Motor neuron (in vitro differentiated cells): ENCODE data around the gene PPP2R5B. TPM values are rescaled to one million over a fixed set of nuclear protein-coding genes. Genes with fewer than 3 reads are reported as not detected.
A peak's percentile ranks its signal among the peaks of the same experiment; 100 is the strongest.

Experiments used
- ATAC-seq, 8 experiments: fragments of 200-7000 bp; cut with Tn5 transposase; replicated peaks in 6 of 8; 2 replicates each; pipeline ENCODE4 v1.8.0; 2021; ENCODE audit warnings: mild to moderate bottlenecking in 8 of 8, moderate library complexity in 8 of 8
- H3K27ac ChIP-seq, 2 donors: fragments of 250-450 bp; sonication (Bioruptor Pico); 2 replicates each; pipeline ENCODE4 v1.9.0; 2021; ENCODE audit warnings: antibody characterized with exemption in 2 of 2, mild to moderate bottlenecking in 2 of 2, moderate library complexity in 1 of 2
- H3K4me1 ChIP-seq, 2 donors: fragments of 250-450 bp; sonication (Bioruptor Pico); replicated peaks in 1 of 2; 2 replicates each; pipeline ENCODE4 v1.6.1; 2021; ENCODE audit warnings: antibody characterized with exemption in 2 of 2, mild to moderate bottlenecking in 2 of 2, moderate library complexity in 1 of 2
- H3K4me3 ChIP-seq, 5 donors: fragments of 250-450 bp; sonication (Bioruptor Pico); 2 replicates each; pipeline ENCODE4 v1.9.0; 2021; ENCODE audit warnings: antibody characterized with exemption in 5 of 5, mild to moderate bottlenecking in 5 of 5, moderate library complexity in 4 of 5
- WGBS, 10 experiments: fragments of 450-650 bp; shearing (Covaris generic); methylation state at CpG; one replicate each; pipeline ENCODE4 v1.0.0; 2022; 5-methylcytosine and 5-hydroxymethylcytosine counted together
- in situ Hi-C, 9 experiments: fragments of 400-800 bp; cut with MboI; loops; one replicate each; pipeline ENCODE4 v1.15.0; 2021; ENCODE audit warnings: low sequenced_read_pairs in 9 of 9, low pct_unique_long_range_greater_than_20kb in 2 of 9; ENCODE audit not compliant: unreplicated experiment in 9 of 9
- total RNA-seq, 8 experiments: library from RNA; unstranded; fragments of 300-600 nt; gene quantifications; 2 replicates each; pipeline versions ENCODE4 v1.2.3 to v1.2.4, GENCODE V29; 2022

PPP2R5B gene
- total RNA-seq, 8 experiments from 2014 or later = 8.4 to 48.7 (median 25.8) TPM

GRCh38 chr11:64930340-64930739 lies 5.9 kb downstream of the PPP2R5B start:
- Histone ChIP-seq H3K4me1 (peaks cover 5 to 9% of the 10 kb centered on the region in 2 donors), H3K27ac (no peak overlapping the region), H3K4me3 (no peak overlapping the region)
- ATAC-seq = no peak
- WGBS, 10 experiments = 94 to 100% (median 100%) methylated on average over 1 to 4 of the region's 6 CpGs; no CpG with 5 or more reads in 4 of the 10 experiments
- in situ Hi-C loops = no loop called here

DNA sequence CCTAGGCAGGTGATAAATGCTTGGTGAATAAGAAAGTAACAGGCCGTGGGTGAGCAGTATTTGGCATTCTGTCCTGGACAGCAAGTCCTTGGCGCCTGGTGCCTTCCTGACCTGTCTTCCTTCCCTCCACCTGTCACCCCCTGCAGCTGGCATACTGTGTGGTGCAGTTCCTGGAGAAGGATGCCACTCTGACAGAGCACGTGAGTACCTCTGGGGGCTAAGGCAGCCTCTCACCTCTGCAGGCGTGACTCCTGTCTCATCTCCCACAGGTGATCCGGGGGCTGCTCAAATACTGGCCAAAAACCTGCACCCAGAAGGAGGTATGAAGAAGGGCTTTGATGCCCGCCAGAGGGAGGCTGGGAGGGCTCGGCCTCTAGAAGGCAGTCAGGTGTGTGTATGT lies 6.8 kb downstream of the PPP2R5B start:
- Histone ChIP-seq H3K27ac (no peak overlapping the region), H3K4me3 (no peak overlapping the region), H3K4me1 (no peaks in the 10 kb centered on the region)
- in situ Hi-C loops = no loop called here
- no peak for ATAC-seq
- 78 to 100% (median 83%) methylated on average over 1 to 5 of the region's 7 CpGs; no CpG with 5 or more reads in 5 of the 10 experiments for WGBS, 10 experiments

DNA sequence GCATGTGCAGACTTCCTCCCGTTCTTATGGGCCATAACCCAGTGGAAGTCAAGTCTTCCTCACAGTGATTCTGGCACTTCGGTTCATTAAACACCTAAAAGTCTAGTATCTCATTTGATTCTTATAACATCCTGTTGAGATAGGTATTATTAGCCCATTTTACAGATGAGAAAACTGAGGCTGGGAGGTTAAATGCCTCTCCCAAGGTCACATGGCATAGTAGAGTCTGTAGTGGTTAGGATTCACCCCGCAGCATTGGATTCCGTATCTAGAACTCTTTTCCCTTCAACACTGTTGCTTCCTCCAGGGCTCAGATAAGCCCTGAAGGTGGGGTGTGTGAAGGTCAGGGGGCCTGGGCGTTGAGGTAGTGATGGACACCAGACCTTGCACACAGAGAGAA lies 7.8 kb downstream of the PPP2R5B start:
- H3K4me1 ChIP-seq = no peaks in the 10 kb centered on the region
- in situ Hi-C loops = no loop called here
- 64 to 100% (median 80%) methylated on average over 1 to 4 of the region's 5 CpGs; no CpG with 5 or more reads in 2 of the 10 experiments for WGBS, 10 experiments
- no peak overlapping the region for H3K4me3 ChIP-seq
- H3K27ac ChIP-seq = no peak overlapping the region
- ATAC-seq = no peak

DNA sequence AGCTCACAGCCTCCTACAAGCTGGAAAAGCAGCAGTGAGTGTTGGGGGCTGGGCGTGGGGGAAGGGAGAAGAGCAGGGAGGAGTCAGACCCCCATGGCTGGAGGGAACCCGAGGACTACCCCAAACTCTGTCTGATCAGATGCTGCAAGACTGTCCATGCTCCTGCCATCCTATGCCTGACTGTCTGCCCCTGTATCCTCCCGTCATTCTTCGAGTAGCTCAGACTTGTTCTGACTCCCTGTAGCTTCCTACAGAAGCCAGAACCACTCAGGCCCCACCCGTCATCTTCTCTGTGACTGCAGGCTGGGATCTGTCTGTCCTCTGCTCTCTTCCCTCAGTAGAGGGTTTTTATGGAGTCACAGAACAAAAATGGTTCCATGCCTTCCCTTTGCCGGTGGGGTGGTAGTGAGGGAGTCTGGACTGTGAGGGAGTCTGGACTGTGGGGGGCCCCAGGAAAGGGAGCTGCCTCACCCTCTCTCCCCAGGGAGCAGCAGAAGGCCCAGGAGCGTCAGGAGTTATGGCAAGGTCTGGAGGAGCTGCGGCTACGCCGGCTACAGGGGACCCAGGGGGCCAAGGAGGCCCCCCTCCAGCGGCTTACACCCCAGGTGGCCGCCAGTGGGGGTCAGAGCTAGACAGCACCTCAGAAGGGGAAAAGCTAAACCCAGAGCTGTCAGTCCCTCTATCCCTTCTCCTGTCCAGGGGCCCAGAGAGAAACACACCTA lies 8.9 kb downstream of the PPP2R5B start:
- in situ Hi-C loops = no loop called here

DNA sequence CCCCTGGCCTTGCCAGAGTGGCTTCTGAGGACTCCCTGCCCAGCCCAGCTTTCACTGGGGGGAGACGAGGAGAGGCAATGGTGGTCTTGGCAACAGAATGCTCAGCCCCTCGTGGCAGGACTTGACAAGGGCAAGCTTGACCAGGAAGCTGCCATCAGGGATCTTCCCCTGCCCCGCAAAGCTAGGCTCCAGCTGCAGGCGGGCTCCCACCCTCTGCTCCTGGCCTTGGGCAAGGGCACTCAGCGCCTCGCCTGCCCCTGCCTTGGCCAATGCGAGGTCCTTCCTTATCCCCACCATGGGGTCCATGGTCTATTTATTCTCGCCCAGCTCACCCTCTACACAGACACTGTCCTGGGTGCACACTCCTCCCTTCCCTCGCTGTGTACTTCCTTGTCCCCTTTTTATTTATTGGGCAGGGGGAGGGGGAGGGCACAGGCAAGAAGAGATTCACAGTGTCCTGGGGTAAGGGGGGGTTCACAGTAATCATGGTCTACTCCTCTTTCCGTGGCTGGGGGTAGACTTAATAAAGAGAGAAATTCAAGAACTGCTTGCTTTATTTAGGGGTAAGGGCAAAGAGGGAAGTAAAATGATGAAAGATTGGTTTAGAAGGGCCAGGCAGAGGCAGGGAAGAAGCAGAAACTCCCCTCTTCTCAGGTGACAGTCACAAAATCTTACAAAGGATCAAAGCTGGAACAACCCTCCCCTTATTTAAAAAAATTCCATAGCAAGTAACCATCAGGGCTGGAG lies 9.6 kb downstream of the PPP2R5B start:
- 60 to 80% (median 66%) methylated on average over 1 to 4 of the region's 10 CpGs; no CpG with 5 or more reads in 6 of the 10 experiments for WGBS, 10 experiments
- H3K4me3 ChIP-seq = no peak overlapping the region
- in situ Hi-C loops = no loop called here
- H3K27ac ChIP-seq = no peak overlapping the region
- ATAC-seq = peak in 4 of 8 experiments; percentile 15 to 19 (median 16)
- no peaks in the 10 kb centered on the region for H3K4me1 ChIP-seq

More for the DNA sequence above, 8.9 kb downstream of the PPP2R5B start:
- Histone ChIP-seq H3K4me3 (no peak overlapping the region), H3K27ac (no peak overlapping the region), H3K4me1 (no peaks in the 10 kb centered on the region)
- ATAC-seq = peak in 4 of 8 experiments; percentile 20 to 25 (median 24)
- 33 to 100% (median 84%) methylated on average over 1 to 9 of the region's 12 CpGs; no CpG with 5 or more reads in 2 of the 10 experiments for WGBS, 10 experiments

DNA sequence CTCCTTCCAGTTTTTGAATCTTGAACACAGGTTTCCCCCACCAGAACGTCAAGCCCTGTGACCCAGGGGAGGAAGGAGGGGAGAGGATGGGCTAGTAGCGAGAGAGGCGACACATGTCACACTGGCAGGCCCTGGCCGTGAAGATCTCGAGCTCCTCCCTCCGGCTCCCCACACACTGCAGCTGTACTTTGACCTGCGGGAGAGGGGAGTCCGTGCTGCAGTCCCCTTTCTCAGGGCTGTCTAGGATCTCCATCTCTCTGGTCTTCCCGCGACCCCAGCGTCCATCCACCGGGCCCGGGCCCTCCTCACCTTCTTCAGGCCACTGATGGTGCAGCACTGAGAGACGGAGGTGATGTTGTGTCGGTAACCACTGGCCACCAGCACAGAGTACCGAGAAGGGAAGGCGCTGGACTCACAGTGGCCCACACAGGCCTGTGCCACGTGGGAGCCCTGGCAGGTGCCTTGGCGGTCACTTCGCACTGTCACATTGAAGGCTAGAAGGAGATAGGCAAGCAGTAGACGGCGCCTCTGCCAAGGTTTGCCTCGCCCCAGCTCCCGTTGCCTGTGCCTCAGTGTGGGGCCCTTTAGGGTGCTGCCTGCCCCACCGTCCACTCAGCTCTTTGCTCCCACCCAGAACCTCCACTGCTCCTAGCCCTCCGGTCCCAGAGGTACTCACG lies 10.3 kb downstream of the PPP2R5B start:
- Histone ChIP-seq H3K4me3 (no peak overlapping the region), H3K27ac (no peak overlapping the region), H3K4me1 (no peaks in the 10 kb centered on the region)
- in situ Hi-C loops = no loop called here
- ATAC-seq = peak in 5 of 8 experiments; percentile 14 to 64 (median 40)
- WGBS, 10 experiments = 50 to 95% (median 69%) methylated on average over 2 to 9 of the region's 27 CpGs; no CpG with 5 or more reads in 3 of the 10 experiments

- ATAC-seq = peak in 7 of 8 experiments; percentile 6 to 90 (median 21)
- 26 to 60% (median 53%) methylated on average over 1 to 8 of the region's 14 CpGs; no CpG with 5 or more reads in 4 of the 10 experiments for WGBS, 10 experiments
- H3K4me1 ChIP-seq = no peaks in the 10 kb centered on the region
- no peak within 1 kb of the TSS for H3K27ac ChIP-seq
- in situ Hi-C loops = no loop called here
- no peak within 1 kb of the TSS for H3K4me3 ChIP-seq
Measured at GRCh38 chr11:64935359-64936081, 11.0 kb downstream of the PPP2R5B start, which contains the start of gene GPHA2. TSS of gene GPHA2 (minus strand) at chr11:64935893. CDS start at chr11:64935460, 433 bp downstream.

- no peak overlapping the region for H3K27ac ChIP-seq
- WGBS, 10 experiments = 10 to 83% (median 81%) methylated on average over 1 to 4 of the region's 4 CpGs; no CpG with 5 or more reads in 6 of the 10 experiments
- H3K4me1 ChIP-seq = no peaks in the 10 kb centered on the region
- peak in 1 of 8 experiments; percentile 15 for ATAC-seq
- no peak overlapping the region for H3K4me3 ChIP-seq
- in situ Hi-C loops = no loop called here
Measured at GRCh38 chr11:64936539-64936938, 12.1 kb downstream of the PPP2R5B start.

DNA sequence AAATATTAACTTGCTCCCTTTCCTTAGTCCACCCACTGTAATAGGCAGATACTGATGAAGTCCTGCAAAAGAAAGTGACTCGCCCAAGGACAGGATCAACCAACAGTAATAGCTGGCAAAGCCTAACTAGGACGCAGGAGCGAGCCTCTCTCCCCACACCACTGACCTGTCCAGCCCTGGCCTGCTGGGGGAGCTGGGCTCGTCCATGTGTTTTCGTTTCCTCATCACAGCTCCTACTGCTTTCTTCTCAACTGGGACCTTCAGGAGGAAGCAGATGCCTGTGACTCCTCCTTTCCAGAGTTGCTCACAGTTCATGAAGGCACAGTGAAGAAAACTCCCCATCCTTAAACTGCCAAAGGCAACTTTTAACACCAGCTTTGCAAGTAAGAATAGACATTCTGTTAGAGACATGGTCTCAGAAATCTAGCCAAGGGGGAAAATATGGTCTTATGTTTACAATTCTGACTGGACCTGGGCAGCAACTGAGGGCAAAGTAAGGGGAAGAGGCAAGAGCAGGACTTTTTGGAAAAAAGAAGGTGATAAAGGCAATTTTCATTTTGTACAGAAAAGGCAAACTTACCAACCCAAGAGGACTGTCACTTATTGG lies 22.8 kb downstream of the PPP2R5B start:
- no peak overlapping the region for H3K27ac ChIP-seq

GRCh38 chr11:64951529-64951928 lies 27.0 kb downstream of the PPP2R5B start:
- Histone ChIP-seq H3K27ac (no peak overlapping the region), H3K4me3 (no peak overlapping the region), H3K4me1 (no peaks in the 10 kb centered on the region)
- in situ Hi-C loops = no loop called here
- 10 to 83% (median 70%) methylated on average over 1 to 4 of the region's 4 CpGs; no CpG with 5 or more reads in 3 of the 10 experiments for WGBS, 10 experiments
- no peak for ATAC-seq

More for the DNA sequence above, 22.8 kb downstream of the PPP2R5B start:
- Histone ChIP-seq H3K4me3 (no peak overlapping the region), H3K4me1 (no peaks in the 10 kb centered on the region)
- in situ Hi-C loops = no loop called here
- peak in 3 of 8 experiments; percentile 50 to 89 (median 72) for ATAC-seq
- WGBS, 10 experiments = 39 to 94% (median 67%) methylated on average over 1 to 5 of the region's 5 CpGs; no CpG with 5 or more reads in 2 of the 10 experiments

DNA sequence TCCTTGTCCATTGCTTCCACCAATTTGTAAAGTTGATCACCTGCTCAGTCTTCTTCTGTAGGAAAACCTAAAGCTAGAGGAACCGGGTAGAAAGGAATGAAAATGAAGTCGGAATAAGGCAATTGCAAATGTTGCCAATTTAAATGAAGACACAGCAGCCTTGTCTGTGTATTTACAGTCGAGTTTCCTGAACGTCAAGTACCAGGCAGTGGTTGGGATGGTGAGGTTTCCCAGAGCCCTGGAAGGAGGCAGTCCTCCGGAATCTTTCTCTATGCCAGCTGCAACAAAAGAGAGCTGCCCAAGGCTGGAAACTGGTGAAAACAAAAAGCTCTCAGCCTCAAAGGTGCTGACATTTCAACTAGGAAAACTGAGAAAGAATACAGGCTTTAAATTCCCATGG lies 29.7 kb downstream of the PPP2R5B start:
- 4 to 88% (median 36%) methylated on average over 1 to 5 of the region's 5 CpGs; no CpG with 5 or more reads in 1 of the 10 experiments for WGBS, 10 experiments
- no peak overlapping the region for H3K27ac ChIP-seq
- in situ Hi-C loops = no loop called here
- H3K4me3 ChIP-seq = no peak overlapping the region
- H3K4me1 ChIP-seq = no peaks in the 10 kb centered on the region
- no peak for ATAC-seq

DNA sequence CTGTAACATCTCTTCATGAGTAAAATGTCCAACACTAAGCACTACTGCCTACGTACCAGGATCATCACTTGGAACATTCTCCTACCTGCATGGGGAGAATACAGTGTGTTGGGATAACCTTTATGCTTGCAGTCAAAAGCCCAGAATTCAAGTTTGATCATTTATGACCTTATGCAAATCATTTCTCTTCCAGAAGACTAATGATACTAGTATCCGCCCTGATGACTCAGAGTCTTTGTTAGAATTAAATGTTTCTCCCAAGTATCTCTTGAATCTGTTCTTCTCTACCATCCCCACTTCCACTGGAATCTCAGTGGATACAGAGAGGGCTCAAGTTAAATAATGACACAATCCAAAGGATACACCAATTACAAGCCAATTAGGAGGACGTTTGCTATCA lies 35.0 kb downstream of the PPP2R5B start:
- no peak overlapping the region for H3K4me3 ChIP-seq
- no peaks in the 10 kb centered on the region for H3K4me1 ChIP-seq
- WGBS, 10 experiments = 6 to 100% (median 59%) methylated on average over 1 to 3 of the region's 3 CpGs; no CpG with 5 or more reads in 1 of the 10 experiments
- in situ Hi-C loops = no loop called here
- peak in 4 of 8 experiments; percentile 20 to 97 (median 66) for ATAC-seq
- no peak overlapping the region for H3K27ac ChIP-seq
